IMR-90 (cell line): ENCODE measurements around the gene ABLIM3. TPM values are rescaled to one million over a fixed set of nuclear protein-coding genes. Genes with fewer than 3 reads are reported as not detected.

ENCODE experiments used
- ATAC-seq: fragments of 200-7000 bp; cut with Tn5 transposase; 2 replicates; pipeline ENCODE4 v1.9.1; 2020; ENCODE audit warnings: low read depth, mild to moderate bottlenecking, moderate library complexity
- BruUV-seq: library from RNA; stranded (reverse); fragments of 400-500 nt; replicated peaks from 2 replicates; lab custom pipeline; 2021; lab: Mats Ljungman, UMichigan
- CTCF ChIA-PET: fragments of 300-600 bp; formaldehyde crosslinking; extraction: SDS; loops from one replicate; lab custom pipeline; 2021; ENCODE audit warnings: antibody characterized with exemption; lab: Yijun Ruan, JAX
- POLR2A ChIA-PET: fragments of 300-600 bp; sonication (Branson Sonifier 250); formaldehyde crosslinking; loops from one replicate; lab custom pipeline; 2022; ENCODE audit warnings: antibody characterized with exemption; ENCODE audit not compliant: unreplicated experiment; lab: Charles Lee
- DNase-seq: peaks from one replicate; pipeline ENCODE4 v3.0.0; 2013
- H2AFZ ChIP-seq: replicated peaks from 2 replicates; pipeline ENCODE3; 2013; ENCODE audit warnings: low read length, mild to moderate bottlenecking; ENCODE audit not compliant: poor library complexity
- H2AK5ac ChIP-seq: 2 replicates; pipeline ENCODE4 v1.6.1; 2013; ENCODE audit warnings: low read depth, low read length, inconsistent platforms
- H2AK9ac ChIP-seq: replicated peaks from 2 replicates; pipeline ENCODE3; 2013; ENCODE audit warnings: mild to moderate bottlenecking, low read depth, low read length, moderate library complexity; ENCODE audit not compliant: poor library complexity
- H2BK120ac ChIP-seq: 2 replicates; pipeline ENCODE4 v1.6.1; 2013; ENCODE audit warnings: low read depth, low read length, inconsistent platforms
- H2BK15ac ChIP-seq: 3 replicates; pipeline ENCODE4 v1.6.1; 2013; ENCODE audit warnings: low read depth, low read length, inconsistent platforms
- H2BK20ac ChIP-seq: 2 replicates; pipeline ENCODE4 v1.6.1; 2013; ENCODE audit warnings: low read depth, mild to moderate bottlenecking, inconsistent platforms, low read length, moderate library complexity
- H2BK5ac ChIP-seq: 2 replicates; pipeline ENCODE4 v1.6.1; 2013; ENCODE audit warnings: mild to moderate bottlenecking, low read depth, low read length, inconsistent platforms; ENCODE audit not compliant: poor library complexity, severe bottlenecking
- H3K14ac ChIP-seq: replicated peaks from 2 replicates; pipeline ENCODE4 v1.6.1; 2013; ENCODE audit warnings: low read depth, low read length, inconsistent platforms
- H3K18ac ChIP-seq: 2 replicates; pipeline ENCODE4 v1.6.1; 2013; ENCODE audit warnings: low read depth, low read length, control low read depth
- H3K23ac ChIP-seq: 2 replicates; pipeline ENCODE4 v1.6.1; 2013; ENCODE audit warnings: low read depth, low read length, inconsistent platforms
- H3K27ac ChIP-seq: 2 replicates; pipeline ENCODE4 v1.5.1; 2013; ENCODE audit warnings: mild to moderate bottlenecking, control low read depth, low read length; ENCODE audit not compliant: insufficient read depth
- H3K27me3 ChIP-seq: 2 replicates; pipeline ENCODE4 v1.6.1; 2013; ENCODE audit warnings: low read length; ENCODE audit not compliant: control insufficient read depth, insufficient read depth
- H3K36me3 ChIP-seq: 2 replicates; pipeline ENCODE4 v1.6.1; 2013; ENCODE audit warnings: low read length, mixed read lengths; ENCODE audit not compliant: control insufficient read depth, insufficient read depth
- H3K4ac ChIP-seq: 2 replicates; pipeline ENCODE4 v1.6.1; 2013; ENCODE audit warnings: low read depth, low read length, inconsistent platforms
- H3K4me1 ChIP-seq: 2 replicates; pipeline ENCODE4 v1.6.1; 2013; ENCODE audit warnings: low read length, mixed read lengths; ENCODE audit not compliant: control insufficient read depth, insufficient read depth
- H3K4me2 ChIP-seq: 2 replicates; pipeline ENCODE4 v1.6.1; 2013; ENCODE audit warnings: low read depth, mild to moderate bottlenecking, control low read depth, low read length, moderate library complexity
- H3K4me3 ChIP-seq: 2 replicates; pipeline ENCODE4 v1.5.1; 2013; ENCODE audit warnings: low read depth, mild to moderate bottlenecking, control low read depth, low read length, moderate library complexity; ENCODE audit not compliant: insufficient read depth
- H3K56ac ChIP-seq: 2 replicates; pipeline ENCODE4 v1.6.1; 2013; ENCODE audit warnings: low read length, inconsistent platforms; ENCODE audit not compliant: insufficient read depth; ENCODE audit errors: extremely low read depth
- H3K79me1 ChIP-seq, 2 experiments: 2 replicates each; pipeline ENCODE4 v1.6.1; 2013; ENCODE audit warnings: low read length in 2 of 2, inconsistent platforms in 1 of 2, low read depth in 1 of 2
- H3K9ac ChIP-seq: 2 replicates; pipeline ENCODE4 v1.6.1; 2013; ENCODE audit warnings: low read depth, low read length, control low read depth
- H3K9me1 ChIP-seq: 2 replicates; pipeline ENCODE4 v1.6.1; 2013; ENCODE audit warnings: low read length, inconsistent platforms; ENCODE audit not compliant: insufficient read depth
- H3K9me3 ChIP-seq: 2 replicates; pipeline ENCODE4 v1.6.1; 2013; ENCODE audit warnings: low read length; ENCODE audit not compliant: control insufficient read depth, insufficient read depth
- H4K20me1 ChIP-seq: 2 replicates; pipeline ENCODE4 v1.6.1; 2013; ENCODE audit warnings: low read length, inconsistent platforms; ENCODE audit not compliant: insufficient read depth
- H4K5ac ChIP-seq: 2 replicates; pipeline ENCODE4 v1.6.1; 2013; ENCODE audit warnings: mild to moderate bottlenecking, low read depth, low read length, control low read depth
- H4K8ac ChIP-seq, 2 experiments: 2 replicates each; pipeline ENCODE4 v1.6.1; 2013; ENCODE audit warnings: low read depth in 2 of 2, low read length in 2 of 2, control low read depth in 1 of 2, inconsistent platforms in 1 of 2
- H4K91ac ChIP-seq: 2 replicates; pipeline ENCODE4 v1.6.1; 2013; ENCODE audit warnings: low read depth, low read length, inconsistent platforms; ENCODE audit not compliant: insufficient read depth
- BHLHE40 ChIP-seq: fragments of 150-350 bp; IDR thresholded peaks from 2 replicates; pipeline ENCODE4 v1.6.1; 2016; ENCODE audit warnings: mild to moderate bottlenecking, low read depth, low read length
- CEBPB ChIP-seq: IDR thresholded peaks from 2 replicates; pipeline ENCODE4 v1.6.1; 2012; ENCODE audit warnings: low read depth, low read length, improper control_type of control experiment
- CHD1 ChIP-seq: IDR thresholded peaks from 2 replicates; pipeline ENCODE4 v1.6.1; 2012; ENCODE audit warnings: low read depth, low read length, improper control_type of control experiment
- FOS ChIP-seq: fragments of 150-350 bp; IDR thresholded peaks from 2 replicates; pipeline ENCODE4 v1.6.1; 2016; ENCODE audit warnings: low read depth, low read length
- MAZ ChIP-seq: IDR thresholded peaks from 2 replicates; pipeline ENCODE4 v1.6.1; 2012; ENCODE audit warnings: low read depth, mild to moderate bottlenecking, low read length, improper control_type of control experiment, moderate library complexity, borderline replicate concordance
- MXI1 ChIP-seq: IDR thresholded peaks from 2 replicates; pipeline ENCODE4 v1.6.1; 2012; ENCODE audit warnings: low read depth, mild to moderate bottlenecking, low read length, moderate library complexity, borderline replicate concordance
- NFE2L2 ChIP-seq: fragments of 150-350 bp; IDR thresholded peaks from 2 replicates; pipeline ENCODE4 v1.6.1; 2016; ENCODE audit warnings: low read depth, mild to moderate bottlenecking, low read length
- POLR2A ChIP-seq: IDR thresholded peaks from 2 replicates; pipeline ENCODE4 v1.6.1; 2012; ENCODE audit warnings: mild to moderate bottlenecking, low read depth, low read length
- RAD21 ChIP-seq: IDR thresholded peaks from 2 replicates; pipeline ENCODE4 v1.6.1; 2012; ENCODE audit warnings: low read length, improper control_type of control experiment
- RCOR1 ChIP-seq: IDR thresholded peaks from 2 replicates; pipeline ENCODE4 v1.6.1; 2012; ENCODE audit warnings: mild to moderate bottlenecking, low read length, improper control_type of control experiment; ENCODE audit not compliant: insufficient replicate concordance
- WGBS, 2 experiments: methylation state at CpG; one replicate each; pipeline versions ENCODE4 v1.1.5 to v1.1.7; 2013; ENCODE audit warnings: missing lambda C conversion rate in 2 of 2; ENCODE audit not compliant: insufficient read length in 1 of 2; ENCODE audit errors: extremely low coverage in 2 of 2; 5-methylcytosine and 5-hydroxymethylcytosine counted together
- dilution Hi-C: fragments of 300-500 bp; cut with HindIII; formaldehyde crosslinking; loops from one replicate; pipeline ENCODE4 v1.14.3; 2018; ENCODE audit warnings: low sequenced_read_pairs; ENCODE audit not compliant: unreplicated experiment
- in situ Hi-C: fragments of 300-500 bp; cut with MboI; formaldehyde crosslinking; loops from 3 replicates; pipeline ENCODE4 v1.14.3; 2019; ENCODE audit warnings: low sequenced_read_pairs, inconsistent platforms, mixed read lengths
- intact Hi-C: fragments of 100-400 bp; cut with micrococcal nuclease; formaldehyde crosslinking; loops from 2 replicates; pipeline ENCODE4 v1.10.0; 2022
- polyA plus RNA-seq, 3 experiments: library from polyadenylated mRNA; depleted of rRNA; stranded (reverse); fragments of >200 nt; gene quantifications; 2 replicates each; pipeline ENCODE4 v1.2.3, GENCODE V29; 2012; ENCODE audit warnings: low replicate concordance in 1 of 3
- total RNA-seq: library from RNA; depleted of rRNA; stranded (reverse); fragments of >200 nt; gene quantifications from 2 replicates; pipeline ENCODE4 v1.2.3, GENCODE V29; 2012
- TF ChIP-seq, protein P1 (sequence below): fragments of 150-350 bp; IDR thresholded peaks from 2 replicates; pipeline ENCODE4 v1.6.1; 2017; ENCODE audit warnings: mild to moderate bottlenecking, antibody characterized with exemption, low read length, low read depth
- TF ChIP-seq, protein P2 (sequence below): fragments of 150-350 bp; IDR thresholded peaks from 2 replicates; pipeline ENCODE4 v1.6.1; 2016; ENCODE audit warnings: low read depth, mild to moderate bottlenecking, low read length, moderate library complexity, borderline replicate concordance
- TF ChIP-seq, protein P3 (sequence below): conservative IDR thresholded peaks from 2 replicates; pipeline ENCODE4 v1.5.1; 2012; ENCODE audit warnings: mild to moderate bottlenecking, low read depth, low read length, improper control_type of control experiment

The ABLIM3 gene
- total and polyA plus RNA-seq, 2 of the 4 experiments (the other 2 are of a cell fraction): 33.3 to 69.9 TPM

DNA sequence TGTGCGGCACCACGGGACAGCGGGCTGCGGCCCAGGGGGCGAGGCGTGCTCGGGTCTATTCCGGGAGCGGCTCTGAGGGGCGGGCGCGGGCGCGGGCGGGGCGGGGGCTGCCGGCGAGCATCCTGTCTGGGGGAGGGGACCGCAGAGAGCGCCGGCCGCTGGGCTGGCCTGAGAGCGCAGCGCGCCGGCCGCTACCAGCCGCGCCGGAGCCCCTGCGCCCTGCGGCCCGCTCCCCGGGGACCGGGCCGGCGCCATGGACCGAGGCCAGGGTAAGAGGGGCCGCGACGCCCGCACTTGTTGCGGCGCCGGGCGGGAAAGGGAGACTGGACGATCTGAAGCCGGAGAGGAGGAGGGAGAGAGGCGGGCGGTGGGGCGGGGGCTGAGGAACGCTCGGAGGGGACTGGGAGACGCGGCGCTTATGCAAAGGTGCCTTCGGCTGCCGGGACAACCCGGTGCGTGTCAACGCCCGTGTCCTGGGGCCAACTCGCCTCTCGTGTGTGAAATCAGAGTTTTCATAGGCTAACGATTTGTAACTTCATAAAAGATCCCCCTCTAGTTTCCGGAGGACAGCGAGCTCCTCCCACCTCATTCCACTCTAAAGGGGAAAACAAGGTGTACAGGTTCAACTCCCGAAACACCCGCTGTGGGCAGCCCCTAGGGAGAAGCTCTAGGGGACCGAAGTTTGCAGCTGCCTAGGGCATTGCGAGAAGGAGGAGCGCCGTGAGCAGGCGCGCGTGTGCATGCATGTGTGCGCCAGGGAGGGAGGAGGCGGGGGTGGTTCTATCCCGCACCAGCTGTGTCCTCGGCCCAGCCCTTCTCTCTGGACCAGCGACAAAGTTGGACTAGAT is 130.6 kb downstream of the ABLIM3 start, which contains the start of gene AFAP1L1:
TSS of gene AFAP1L1 (plus strand) at position 144 of the 848 bp plus-strand sequence. CDS start at position 254, 110 bp downstream.
- Histone ChIP-seq H3K18ac (peak within 1 kb of the TSS; percentile 33; the same call in 1 of the 2 replicates), H3K9me1 (peaks cover 2% of the 10 kb centered on the region; the same call in 1 of the 2 replicates), H2BK15ac (no peak within 1 kb of the TSS), H4K8ac (peak within 1 kb of the TSS; percentile 2 to 46; a peak in 2 of 4 replicates), H3K27ac (no peak within 1 kb of the TSS; the same call in 1 of the 2 replicates), H2AFZ (peak within 1 kb of the TSS; percentile 95), H3K27me3 (no peaks in the 10 kb centered on the region), H2AK5ac (no peak within 1 kb of the TSS), H4K91ac (peak within 1 kb of the TSS; percentile 24; the same call in 1 of the 2 replicates), H3K4me3 (peak within 1 kb of the TSS; percentile 55), H3K14ac (peak within 1 kb of the TSS; percentile 37; the same call in 1 of the 2 replicates), H3K36me3 (no peaks in the 10 kb centered on the region), H3K9me3 (peaks cover 2% of the 10 kb centered on the region; the same call in 1 of the 2 replicates), H3K23ac (peak within 1 kb of the TSS; percentile 56), H3K4me2 (peak within 1 kb of the TSS; percentile 99), H3K4ac (peak within 1 kb of the TSS; percentile 60), H3K79me1 (peaks cover 6 to 15% of the 10 kb centered on the region in 2 experiments), H3K4me1 (peaks cover 4% of the 10 kb centered on the region), H4K20me1 (no peaks in the 10 kb centered on the region), H3K9ac (peak within 1 kb of the TSS; percentile 52), H4K5ac (peak within 1 kb of the TSS; percentile 37; the same call in 1 of the 2 replicates), H2AK9ac (peak within 1 kb of the TSS; percentile 95), H2BK20ac (no peak within 1 kb of the TSS), H2BK120ac (peak within 1 kb of the TSS; percentile 55), H2BK5ac (no peak within 1 kb of the TSS), H3K56ac (no peak within 1 kb of the TSS)
- 2% methylated on average over 45 of the region's 81 CpGs; no CpG with 5 or more reads in 1 of the 2 experiments for WGBS, 2 experiments
- ChIA-PET CTCF (no interaction called here), POLR2A (no interaction called here)
- DNase-seq (peak; percentile 46), ATAC-seq (peak; percentile 85)
- in situ Hi-C loops: no loop called here
- dilution Hi-C loops: no loop called here
- intact Hi-C loops: loop anchor here (5.0 kb wide), 1 partner anchor 290 kb away; no protein-coding TSS in a partner anchor
- BruUV-seq: no TSS peak
- TF ChIP-seq FOS: no peak
- TF ChIP-seq POLR2A: no peak
- TF ChIP-seq, protein P1, sequence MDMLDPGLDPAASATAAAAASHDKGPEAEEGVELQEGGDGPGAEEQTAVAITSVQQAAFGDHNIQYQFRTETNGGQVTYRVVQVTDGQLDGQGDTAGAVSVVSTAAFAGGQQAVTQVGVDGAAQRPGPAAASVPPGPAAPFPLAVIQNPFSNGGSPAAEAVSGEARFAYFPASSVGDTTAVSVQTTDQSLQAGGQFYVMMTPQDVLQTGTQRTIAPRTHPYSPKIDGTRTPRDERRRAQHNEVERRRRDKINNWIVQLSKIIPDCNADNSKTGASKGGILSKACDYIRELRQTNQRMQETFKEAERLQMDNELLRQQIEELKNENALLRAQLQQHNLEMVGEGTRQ: no peak
- TF ChIP-seq BHLHE40: no peak
- TF ChIP-seq MXI1: peak; percentile 89
- TF ChIP-seq RCOR1: no peak
- TF ChIP-seq CEBPB: no peak
- TF ChIP-seq RAD21: no peak
- TF ChIP-seq, protein P2, sequence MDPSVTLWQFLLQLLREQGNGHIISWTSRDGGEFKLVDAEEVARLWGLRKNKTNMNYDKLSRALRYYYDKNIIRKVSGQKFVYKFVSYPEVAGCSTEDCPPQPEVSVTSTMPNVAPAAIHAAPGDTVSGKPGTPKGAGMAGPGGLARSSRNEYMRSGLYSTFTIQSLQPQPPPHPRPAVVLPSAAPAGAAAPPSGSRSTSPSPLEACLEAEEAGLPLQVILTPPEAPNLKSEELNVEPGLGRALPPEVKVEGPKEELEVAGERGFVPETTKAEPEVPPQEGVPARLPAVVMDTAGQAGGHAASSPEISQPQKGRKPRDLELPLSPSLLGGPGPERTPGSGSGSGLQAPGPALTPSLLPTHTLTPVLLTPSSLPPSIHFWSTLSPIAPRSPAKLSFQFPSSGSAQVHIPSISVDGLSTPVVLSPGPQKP: no peak
- TF ChIP-seq CHD1: no peak
- TF ChIP-seq, protein P3, sequence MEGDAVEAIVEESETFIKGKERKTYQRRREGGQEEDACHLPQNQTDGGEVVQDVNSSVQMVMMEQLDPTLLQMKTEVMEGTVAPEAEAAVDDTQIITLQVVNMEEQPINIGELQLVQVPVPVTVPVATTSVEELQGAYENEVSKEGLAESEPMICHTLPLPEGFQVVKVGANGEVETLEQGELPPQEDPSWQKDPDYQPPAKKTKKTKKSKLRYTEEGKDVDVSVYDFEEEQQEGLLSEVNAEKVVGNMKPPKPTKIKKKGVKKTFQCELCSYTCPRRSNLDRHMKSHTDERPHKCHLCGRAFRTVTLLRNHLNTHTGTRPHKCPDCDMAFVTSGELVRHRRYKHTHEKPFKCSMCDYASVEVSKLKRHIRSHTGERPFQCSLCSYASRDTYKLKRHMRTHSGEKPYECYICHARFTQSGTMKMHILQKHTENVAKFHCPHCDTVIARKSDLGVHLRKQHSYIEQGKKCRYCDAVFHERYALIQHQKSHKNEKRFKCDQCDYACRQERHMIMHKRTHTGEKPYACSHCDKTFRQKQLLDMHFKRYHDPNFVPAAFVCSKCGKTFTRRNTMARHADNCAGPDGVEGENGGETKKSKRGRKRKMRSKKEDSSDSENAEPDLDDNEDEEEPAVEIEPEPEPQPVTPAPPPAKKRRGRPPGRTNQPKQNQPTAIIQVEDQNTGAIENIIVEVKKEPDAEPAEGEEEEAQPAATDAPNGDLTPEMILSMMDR: no peak
- TF ChIP-seq MAZ: peak; percentile 20; the same call in 1 of the 2 replicates
- TF ChIP-seq NFE2L2: no peak
